Osteoblast (primary cell): ENCODE results near the gene PPFIA1. TPM values are rescaled to one million over a fixed set of nuclear protein-coding genes. Genes with fewer than 3 reads are reported as not detected.

Experiments used
- DNase-seq: peaks from one replicate; pipeline ENCODE4 v3.0.0; 2011; ENCODE audit warnings: low spot score, mixed read lengths; ENCODE audit not compliant: insufficient read length; ENCODE audit errors: missing footprints
- H2AFZ ChIP-seq: 2 replicates; pipeline ENCODE4 v1.6.0; 2011; ENCODE audit warnings: mild to moderate bottlenecking, low read length
- H3K27ac ChIP-seq: 2 replicates; pipeline ENCODE4 v1.5.1; 2011; ENCODE audit warnings: mild to moderate bottlenecking, low read depth, low read length, moderate library complexity
- H3K27me3 ChIP-seq: 2 replicates; pipeline ENCODE4 v1.6.0; 2012; ENCODE audit warnings: mild to moderate bottlenecking, control low read depth, inconsistent platforms, low read length, moderate library complexity; ENCODE audit not compliant: insufficient read depth
- H3K36me3 ChIP-seq: 2 replicates; pipeline ENCODE4 v1.5.1; 2011; ENCODE audit warnings: mild to moderate bottlenecking, low read length, control low read depth, moderate library complexity; ENCODE audit not compliant: insufficient read depth
- H3K4me1 ChIP-seq: 2 replicates; pipeline ENCODE4 v1.5.1; 2011; ENCODE audit warnings: mild to moderate bottlenecking, low read length, control low read depth, moderate library complexity; ENCODE audit not compliant: insufficient read depth
- H3K4me2 ChIP-seq: 2 replicates; pipeline ENCODE4 v1.6.0; 2011; ENCODE audit warnings: mild to moderate bottlenecking, low read length; ENCODE audit not compliant: insufficient read depth
- H3K4me3 ChIP-seq: fragments of 200-600 bp; sonication (generic); 3 replicates; pipeline ENCODE4 v1.5.1; 2012; ENCODE audit warnings: mild to moderate bottlenecking, low read length, inconsistent platforms; ENCODE audit not compliant: insufficient read depth
- H3K79me2 ChIP-seq: 2 replicates; pipeline ENCODE4 v1.6.0; 2012; ENCODE audit warnings: mild to moderate bottlenecking, low read length, control low read depth, inconsistent platforms; ENCODE audit not compliant: insufficient read depth
- H3K9me3 ChIP-seq: 2 replicates; pipeline ENCODE4 v1.5.1; 2011; ENCODE audit warnings: low read depth, low read length, control low read depth
- H4K20me1 ChIP-seq: 2 replicates; pipeline ENCODE4 v1.6.0; 2012; ENCODE audit warnings: mild to moderate bottlenecking, low read length, control low read depth; ENCODE audit not compliant: insufficient read depth
- total RNA-seq: library from RNA; depleted of rRNA; stranded (reverse); fragments of >200 nt; gene quantifications from 2 replicates; pipeline ENCODE4 v1.2.3, GENCODE V29; 2012
- TF ChIP-seq, protein P1 (sequence below): IDR thresholded peaks from 2 replicates; pipeline ENCODE4 v1.5.1; 2011; ENCODE audit warnings: mild to moderate bottlenecking, low read depth, low read length, moderate library complexity; ENCODE audit errors: extremely low read depth

The PPFIA1 gene
- total RNA-seq, 1 donor, result 110 TPM

DNA sequence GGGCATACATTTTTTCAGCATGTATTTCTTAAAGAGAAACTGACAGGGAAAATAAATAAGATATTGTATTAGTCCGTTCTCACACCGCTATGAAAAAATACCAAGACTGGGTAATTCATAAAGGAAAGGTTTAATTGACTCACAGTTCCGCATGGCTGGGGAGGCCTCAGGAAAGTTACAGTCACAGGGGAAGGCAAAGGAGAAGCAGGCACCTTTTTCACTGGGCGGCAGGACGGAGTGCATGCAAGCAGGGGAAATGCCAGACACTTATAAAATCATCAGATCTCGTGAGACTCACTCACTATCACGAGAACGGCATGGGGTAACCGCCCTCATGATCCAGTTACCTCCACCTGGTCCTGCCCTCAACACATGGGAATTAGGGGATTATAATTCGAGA, 44.2 kb downstream of the PPFIA1 start:
- Histone ChIP-seq H3K4me1 (no peaks in the 10 kb centered on the region), H4K20me1 (peaks cover 4% of the 10 kb centered on the region), H3K79me2 (peaks cover 76% of the 10 kb centered on the region), H3K27me3 (no peaks in the 10 kb centered on the region), H3K4me3 (no peak overlapping the region), H3K36me3 (peaks cover 5% of the 10 kb centered on the region), H3K4me2 (no peak overlapping the region), H3K9me3 (no peaks in the 10 kb centered on the region), H3K27ac (no peak overlapping the region), H2AFZ (no peak overlapping the region)
- TF ChIP-seq, protein P1, sequence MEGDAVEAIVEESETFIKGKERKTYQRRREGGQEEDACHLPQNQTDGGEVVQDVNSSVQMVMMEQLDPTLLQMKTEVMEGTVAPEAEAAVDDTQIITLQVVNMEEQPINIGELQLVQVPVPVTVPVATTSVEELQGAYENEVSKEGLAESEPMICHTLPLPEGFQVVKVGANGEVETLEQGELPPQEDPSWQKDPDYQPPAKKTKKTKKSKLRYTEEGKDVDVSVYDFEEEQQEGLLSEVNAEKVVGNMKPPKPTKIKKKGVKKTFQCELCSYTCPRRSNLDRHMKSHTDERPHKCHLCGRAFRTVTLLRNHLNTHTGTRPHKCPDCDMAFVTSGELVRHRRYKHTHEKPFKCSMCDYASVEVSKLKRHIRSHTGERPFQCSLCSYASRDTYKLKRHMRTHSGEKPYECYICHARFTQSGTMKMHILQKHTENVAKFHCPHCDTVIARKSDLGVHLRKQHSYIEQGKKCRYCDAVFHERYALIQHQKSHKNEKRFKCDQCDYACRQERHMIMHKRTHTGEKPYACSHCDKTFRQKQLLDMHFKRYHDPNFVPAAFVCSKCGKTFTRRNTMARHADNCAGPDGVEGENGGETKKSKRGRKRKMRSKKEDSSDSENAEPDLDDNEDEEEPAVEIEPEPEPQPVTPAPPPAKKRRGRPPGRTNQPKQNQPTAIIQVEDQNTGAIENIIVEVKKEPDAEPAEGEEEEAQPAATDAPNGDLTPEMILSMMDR, result no peak
- no peak for DNase-seq

DNA sequence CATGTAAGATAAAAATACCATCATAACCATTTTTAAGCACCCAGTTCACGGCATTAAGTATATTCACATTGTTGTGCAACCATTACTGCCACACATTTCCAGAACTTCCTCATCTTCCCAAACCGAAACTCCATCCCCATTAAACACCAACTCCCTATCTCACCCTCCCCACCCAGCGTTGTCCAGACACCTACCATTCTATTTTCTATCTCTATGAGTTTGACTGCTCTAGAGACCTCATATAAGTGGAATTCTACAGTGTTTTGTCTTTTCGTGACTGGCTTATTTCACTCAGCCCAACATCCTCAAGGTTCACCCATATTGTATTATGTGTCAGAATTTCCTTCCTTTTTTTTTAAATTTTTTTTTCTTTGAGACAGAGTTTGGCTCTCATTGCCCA, 45.2 kb downstream of the PPFIA1 start:
- DNase-seq, result no peak
- Histone ChIP-seq H3K36me3 (peaks cover 10% of the 10 kb centered on the region), H3K27me3 (no peaks in the 10 kb centered on the region), H3K4me1 (no peaks in the 10 kb centered on the region), H3K79me2 (peaks cover 73% of the 10 kb centered on the region), H4K20me1 (peaks cover 4% of the 10 kb centered on the region), H3K9me3 (no peaks in the 10 kb centered on the region), H2AFZ (no peak overlapping the region), H3K4me2 (no peak overlapping the region), H3K27ac (no peak overlapping the region), H3K4me3 (no peak overlapping the region)
- TF ChIP-seq, protein P1, result no peak

DNA sequence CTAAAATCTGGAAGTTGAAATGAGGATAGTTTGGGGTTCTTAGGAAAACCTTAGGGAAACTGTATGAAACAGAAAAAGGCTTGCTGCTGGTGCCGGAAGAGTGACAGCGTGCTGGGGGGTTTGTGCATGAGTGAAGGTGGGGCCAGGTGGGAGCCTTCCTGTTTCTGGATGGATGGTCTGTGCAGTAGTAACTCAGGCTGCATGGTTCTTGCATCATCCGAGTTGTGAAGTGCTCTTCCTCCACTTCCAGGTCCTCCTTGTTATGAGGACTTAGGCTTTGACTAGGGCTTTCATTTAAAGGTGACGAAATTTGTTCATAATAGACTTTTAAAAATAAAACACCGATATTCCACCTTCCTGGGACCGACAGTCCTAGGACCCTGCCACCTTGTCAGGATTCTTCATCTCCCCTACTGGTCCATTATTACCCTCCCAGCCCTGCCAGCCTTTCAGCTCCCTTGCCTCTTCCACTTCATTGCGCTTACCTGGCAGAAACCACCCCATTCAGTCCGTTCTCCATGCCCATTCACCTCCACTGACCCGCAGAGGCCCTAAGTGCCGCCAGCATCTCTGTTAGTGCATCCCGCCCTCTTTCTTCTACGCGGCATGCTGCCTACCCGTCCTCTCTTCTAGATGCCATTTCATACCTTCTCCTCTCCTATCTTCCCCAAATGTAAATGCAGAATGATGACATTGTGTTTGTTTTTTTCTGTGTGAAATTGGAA, 47.3 kb downstream of the PPFIA1 start:
- no peaks in the 10 kb centered on the region for H3K4me1 ChIP-seq
- TF ChIP-seq, protein P1, result no peak

DNA sequence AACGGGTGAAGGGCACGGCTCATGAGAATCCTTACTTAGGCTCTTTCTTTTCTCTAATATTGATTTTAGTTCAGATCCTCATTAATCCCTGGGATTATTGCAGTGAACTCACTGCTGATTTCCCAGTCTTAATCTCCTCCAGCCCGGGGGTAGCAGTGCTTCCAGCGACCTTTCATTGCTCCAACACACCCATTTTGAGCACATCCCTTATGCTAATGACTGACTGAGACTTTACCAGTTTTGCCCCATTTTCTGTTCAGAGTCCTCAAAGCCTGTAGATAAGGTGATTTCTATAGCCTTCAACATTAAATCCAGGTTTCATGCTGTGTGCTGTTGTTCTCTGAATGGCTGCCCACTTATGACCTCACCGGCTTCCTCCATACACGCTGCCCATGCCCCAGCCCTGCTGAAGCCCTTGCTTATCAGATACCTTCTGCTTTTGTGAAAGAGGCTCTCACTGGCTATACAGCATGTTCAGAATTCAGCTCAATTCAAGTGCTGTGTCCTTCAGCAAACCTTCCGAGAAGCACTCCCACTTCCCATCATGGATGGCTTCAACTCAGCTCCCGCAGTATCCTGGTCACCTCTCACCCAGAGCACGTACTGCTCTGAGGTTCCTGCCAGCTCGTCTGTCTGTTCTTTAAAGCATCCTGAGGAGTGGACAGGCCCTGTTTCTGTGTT, 49.0 kb downstream of the PPFIA1 start:
- Histone ChIP-seq H3K27ac (no peak overlapping the region), H3K4me1 (peaks cover 11% of the 10 kb centered on the region), H3K27me3 (no peaks in the 10 kb centered on the region), H3K4me2 (no peak overlapping the region), H3K9me3 (no peaks in the 10 kb centered on the region), H3K4me3 (no peak overlapping the region), H3K79me2 (peaks cover 63% of the 10 kb centered on the region), H2AFZ (no peak overlapping the region), H3K36me3 (peaks cover 16% of the 10 kb centered on the region), H4K20me1 (peaks cover 4% of the 10 kb centered on the region)
- DNase-seq, result no peak
- TF ChIP-seq, protein P1, result no peak

More for the DNA sequence above, 47.3 kb downstream of the PPFIA1 start:
- H3K36me3 ChIP-seq, result peaks cover 14% of the 10 kb centered on the region
- no peaks in the 10 kb centered on the region for H3K9me3 ChIP-seq
- no peak overlapping the region for H3K27ac ChIP-seq
- peaks cover 65% of the 10 kb centered on the region for H3K79me2 ChIP-seq
- no peak overlapping the region for H3K4me2 ChIP-seq
- no peak overlapping the region for H3K4me3 ChIP-seq
- H2AFZ ChIP-seq, result no peak overlapping the region
- H3K27me3 ChIP-seq, result no peaks in the 10 kb centered on the region
- DNase-seq, result no peak
- H4K20me1 ChIP-seq, result peaks cover 4% of the 10 kb centered on the region
